ENCODE measurements around the gene GUCD1.

DNA sequence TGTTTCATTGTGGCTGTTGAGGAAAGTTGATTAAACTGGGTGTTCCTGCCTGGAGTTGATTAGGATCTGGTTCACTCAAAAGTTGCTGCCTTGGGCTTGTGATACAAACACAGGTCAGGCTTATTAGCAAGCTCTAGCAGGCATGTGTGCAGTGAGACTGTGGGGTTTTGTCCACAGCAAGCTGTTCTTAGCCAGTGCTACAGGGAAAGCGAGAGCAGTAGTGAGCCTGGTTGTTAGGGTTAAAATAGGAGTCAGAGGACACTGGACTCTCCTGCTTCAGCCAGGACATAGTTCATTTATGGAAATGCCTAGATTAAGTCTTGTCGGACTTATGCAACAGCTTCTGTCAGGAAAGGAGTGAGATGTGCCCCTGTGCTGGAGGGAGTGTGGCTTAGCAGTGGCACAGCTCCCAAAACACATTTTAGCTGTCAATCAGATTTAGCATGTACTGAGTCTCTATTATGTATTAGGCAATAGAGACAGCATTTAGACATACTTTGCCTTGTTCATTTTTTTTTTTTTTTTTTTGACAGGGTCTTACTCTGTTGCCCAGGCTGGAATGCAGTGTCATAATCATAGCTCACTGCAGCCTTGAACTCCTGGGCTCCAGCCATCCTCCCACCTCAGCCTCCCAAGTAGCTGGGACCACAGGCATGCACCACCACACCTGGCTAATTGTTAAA is 9.6 kb upstream of the GUCD1 start:
- TF ChIP-seq, protein P1, sequence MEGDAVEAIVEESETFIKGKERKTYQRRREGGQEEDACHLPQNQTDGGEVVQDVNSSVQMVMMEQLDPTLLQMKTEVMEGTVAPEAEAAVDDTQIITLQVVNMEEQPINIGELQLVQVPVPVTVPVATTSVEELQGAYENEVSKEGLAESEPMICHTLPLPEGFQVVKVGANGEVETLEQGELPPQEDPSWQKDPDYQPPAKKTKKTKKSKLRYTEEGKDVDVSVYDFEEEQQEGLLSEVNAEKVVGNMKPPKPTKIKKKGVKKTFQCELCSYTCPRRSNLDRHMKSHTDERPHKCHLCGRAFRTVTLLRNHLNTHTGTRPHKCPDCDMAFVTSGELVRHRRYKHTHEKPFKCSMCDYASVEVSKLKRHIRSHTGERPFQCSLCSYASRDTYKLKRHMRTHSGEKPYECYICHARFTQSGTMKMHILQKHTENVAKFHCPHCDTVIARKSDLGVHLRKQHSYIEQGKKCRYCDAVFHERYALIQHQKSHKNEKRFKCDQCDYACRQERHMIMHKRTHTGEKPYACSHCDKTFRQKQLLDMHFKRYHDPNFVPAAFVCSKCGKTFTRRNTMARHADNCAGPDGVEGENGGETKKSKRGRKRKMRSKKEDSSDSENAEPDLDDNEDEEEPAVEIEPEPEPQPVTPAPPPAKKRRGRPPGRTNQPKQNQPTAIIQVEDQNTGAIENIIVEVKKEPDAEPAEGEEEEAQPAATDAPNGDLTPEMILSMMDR (optimal IDR thresholded peaks at IDR 0.05 in 1 of 3, IDR thresholded peaks at IDR 0.05 in 1 of 3, conservative IDR thresholded peaks at IDR 0.05 in 1 of 3; ENCODE audit: extremely low read depth in 1 of 3, insufficient read depth in 2 of 3, low read length in 3 of 3): no peak
- no peak for TF ChIP-seq EZH2 (IDR thresholded peaks at IDR 0.05; ENCODE audit: low read length)
